ENCODE measurements around the gene GLE1.

GLE1 gene

DNA sequence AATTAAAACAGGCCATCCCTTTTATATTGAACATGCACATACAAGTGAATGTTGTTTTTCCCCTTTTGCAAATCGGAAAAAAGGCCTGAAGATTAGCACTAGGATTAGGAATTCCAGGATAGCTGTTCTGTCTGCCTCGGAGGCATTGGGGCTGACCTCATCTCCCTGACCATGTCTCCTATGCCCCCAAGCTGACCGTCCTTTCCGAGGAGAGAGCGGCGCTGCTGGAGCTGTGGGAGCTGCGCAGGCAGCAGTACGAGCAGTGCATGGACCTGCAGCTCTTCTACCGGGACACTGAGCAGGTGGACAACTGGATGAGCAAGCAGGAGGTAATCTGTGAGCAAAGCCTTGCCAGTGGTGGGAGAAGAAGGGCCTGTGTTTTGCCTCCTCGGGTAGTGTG, 76.2 kb downstream of the GLE1 start:
- TF ChIP-seq GATA3 (IDR thresholded peaks at IDR 0.05; ENCODE audit: low read depth, low read length) (no peak), GATA2 (IDR thresholded peaks at IDR 0.05; ENCODE audit: low read depth, low read length) (no peak)

DNA sequence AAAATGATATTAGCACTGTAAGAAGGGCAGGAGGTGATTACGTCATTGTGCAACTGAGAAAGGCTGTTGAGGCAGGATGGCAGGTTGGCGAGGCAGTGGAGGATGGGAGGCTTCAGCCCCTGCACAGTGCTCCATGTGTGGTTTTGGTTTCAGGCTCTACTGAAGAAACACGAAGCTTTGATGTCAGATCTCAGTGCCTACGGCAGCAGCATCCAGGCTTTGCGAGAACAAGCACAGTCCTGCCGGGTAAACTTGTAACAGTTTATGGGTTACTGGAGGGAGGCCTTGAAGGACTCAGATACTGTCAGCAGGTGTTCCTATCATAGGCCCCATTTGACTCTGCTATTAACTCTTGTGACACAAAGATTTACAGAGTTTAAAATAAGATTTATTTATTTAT, 82.9 kb downstream of the GLE1 start:
- no peak for TF ChIP-seq GATA3 (IDR thresholded peaks at IDR 0.05; ENCODE audit: low read depth, low read length)
- no peak for TF ChIP-seq GATA2 (IDR thresholded peaks at IDR 0.05; ENCODE audit: low read depth, low read length)

DNA sequence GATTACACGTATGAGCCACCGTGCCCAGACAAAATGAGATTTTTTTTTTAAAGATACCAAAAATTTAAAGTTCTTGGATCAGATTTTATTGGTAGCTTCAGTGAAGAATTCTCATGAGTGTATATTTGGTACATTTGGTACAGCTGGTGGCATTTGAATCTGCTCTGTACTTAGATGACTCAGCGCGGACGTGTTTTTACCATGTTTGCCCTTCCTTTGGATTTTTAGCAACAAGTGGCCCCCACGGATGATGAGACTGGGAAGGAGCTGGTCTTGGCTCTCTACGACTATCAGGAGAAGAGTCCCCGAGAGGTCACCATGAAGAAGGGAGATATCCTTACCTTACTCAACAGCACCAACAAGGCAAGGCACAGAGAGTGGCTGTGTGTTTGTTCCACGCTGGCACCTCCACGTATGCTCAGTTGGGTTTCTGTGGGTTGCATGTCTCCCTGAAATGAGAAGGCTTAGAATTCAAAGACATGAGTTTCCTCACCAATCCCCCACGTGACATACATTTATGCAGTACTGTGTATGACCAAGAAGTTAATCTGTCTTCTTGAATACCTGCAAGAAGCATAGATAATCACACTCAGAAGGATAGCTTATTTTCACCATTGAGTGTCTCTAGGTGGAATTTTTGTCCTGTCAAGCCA, 84.2 kb downstream of the GLE1 start:
- no peak for TF ChIP-seq GATA2 (IDR thresholded peaks at IDR 0.05; ENCODE audit: low read depth, low read length)
- TF ChIP-seq GATA3 (IDR thresholded peaks at IDR 0.05; ENCODE audit: low read depth, low read length), result no peak
